Neural cell (in vitro differentiated cells): ENCODE data around the gene DOHH. TPM values are rescaled to one million over a fixed set of nuclear protein-coding genes. Genes with fewer than 3 reads are reported as not detected.

Experiments used
- H2AFZ ChIP-seq: fragments of 200-600, 300-800 bp; sonication (generic), shearing (Covaris generic); 2 replicates; pipeline ENCODE4 v1.6.0; 2014; ENCODE audit warnings: low read depth, mild to moderate bottlenecking, antibody characterized with exemption, low read length, moderate library complexity
- H3F3A ChIP-seq: fragments of 200-600 bp; shearing (Covaris generic); 2 replicates; pipeline ENCODE4 v1.6.1; 2016; ENCODE audit warnings: mild to moderate bottlenecking, moderate library complexity, mixed read lengths, antibody characterized with exemption, low read length; ENCODE audit not compliant: insufficient read depth, poor library complexity, severe bottlenecking
- H3K27ac ChIP-seq: fragments of 200-600, 300-800 bp; sonication (generic), shearing (Covaris generic); 2 replicates; pipeline ENCODE4 v1.5.1; 2014; ENCODE audit warnings: mild to moderate bottlenecking, low read length, moderate library complexity
- H3K27me3 ChIP-seq: fragments of 300-800, 200-600 bp; sonication (generic), shearing (Covaris generic); 2 replicates; pipeline ENCODE4 v1.6.0; 2014; ENCODE audit warnings: mild to moderate bottlenecking, low read depth, low read length, moderate library complexity; ENCODE audit not compliant: insufficient read depth
- H3K36me3 ChIP-seq: fragments of 300-800, 200-600 bp; sonication (generic), shearing (Covaris generic); 2 replicates; pipeline ENCODE4 v1.5.1; 2014; ENCODE audit warnings: mild to moderate bottlenecking, antibody characterized with exemption, low read length, moderate library complexity; ENCODE audit not compliant: insufficient read depth
- H3K4me2 ChIP-seq: fragments of 300-800, 200-600 bp; sonication (generic), shearing (Covaris generic); 2 replicates; pipeline ENCODE4 v1.6.0; 2014; ENCODE audit warnings: mild to moderate bottlenecking, low read length
- H3K4me3 ChIP-seq: fragments of 300-800, 200-600 bp; sonication (generic), shearing (Covaris generic); 2 replicates; pipeline ENCODE4 v1.5.1; 2014; ENCODE audit warnings: mild to moderate bottlenecking, low read length, moderate library complexity
- H3K79me2 ChIP-seq: fragments of 200-600 bp; shearing (Covaris generic); replicated peaks from 2 replicates; pipeline ENCODE4 v1.6.0; 2014; ENCODE audit warnings: mild to moderate bottlenecking, low read length, moderate library complexity; ENCODE audit not compliant: insufficient read depth
- H3K9ac ChIP-seq: fragments of 300-800, 200-600 bp; sonication (generic), shearing (Covaris generic); 2 replicates; pipeline ENCODE4 v1.6.1; 2016; ENCODE audit warnings: mild to moderate bottlenecking, low read length, mixed read lengths
- H3K9me2 ChIP-seq: fragments of 200-600 bp; shearing (Covaris generic); 2 replicates; pipeline ENCODE4 v1.6.1; 2016; ENCODE audit warnings: mild to moderate bottlenecking, low read length, mixed read lengths; ENCODE audit not compliant: insufficient read depth
- H3K9me3 ChIP-seq: fragments of 200-600, 300-800 bp; sonication (generic), shearing (Covaris generic); 2 replicates; pipeline ENCODE4 v1.6.1; 2016; ENCODE audit warnings: mild to moderate bottlenecking, mixed run types, low read length, moderate library complexity, mixed read lengths
- H4K20me1 ChIP-seq: fragments of 200-600 bp; shearing (Covaris generic); 2 replicates; pipeline ENCODE4 v1.6.1; 2016; ENCODE audit warnings: mild to moderate bottlenecking, mixed run types; ENCODE audit not compliant: insufficient read depth
- EP300 ChIP-seq: fragments of 450-650 bp; conservative IDR thresholded peaks from 2 replicates; pipeline ENCODE4 v1.6.1; 2014; ENCODE audit warnings: antibody characterized with exemption, mild to moderate bottlenecking, moderate library complexity; ENCODE audit not compliant: poor library complexity, severe bottlenecking
- EZH2 ChIP-seq: fragments of 200-600, 300-800 bp; shearing (Covaris generic), sonication (generic); IDR thresholded peaks from 2 replicates; pipeline ENCODE4 v1.6.1; 2014; ENCODE audit warnings: antibody characterized with exemption, low read length, borderline replicate concordance, mild to moderate bottlenecking; ENCODE audit not compliant: insufficient read depth, poor library complexity, severe bottlenecking
- MXI1 ChIP-seq: fragments of 450-650 bp; conservative IDR thresholded peaks from 2 replicates; pipeline ENCODE4 v1.6.1; 2014; ENCODE audit warnings: antibody characterized with exemption, mild to moderate bottlenecking; ENCODE audit not compliant: poor library complexity, severe bottlenecking
- POLR2AphosphoS5 ChIP-seq: IDR thresholded peaks from 2 replicates; pipeline ENCODE4 v1.6.1; 2012
- RAD21 ChIP-seq: fragments of 450-650 bp; conservative IDR thresholded peaks from 2 replicates; pipeline ENCODE4 v1.6.1; 2014; ENCODE audit warnings: antibody characterized with exemption, mild to moderate bottlenecking, moderate library complexity
- REST ChIP-seq: IDR thresholded peaks from 2 replicates; pipeline ENCODE4 v1.6.1; 2012; ENCODE audit warnings: borderline replicate concordance
- SMC3 ChIP-seq: fragments of 450-650 bp; conservative IDR thresholded peaks from 2 replicates; pipeline ENCODE4 v1.6.1; 2014; ENCODE audit warnings: antibody characterized with exemption, mild to moderate bottlenecking, moderate library complexity; ENCODE audit not compliant: poor library complexity
- TAF1 ChIP-seq: IDR thresholded peaks from 2 replicates; pipeline ENCODE4 v1.6.1; 2012; ENCODE audit warnings: low read depth
- polyA plus RNA-seq: library from polyadenylated mRNA; depleted of rRNA; stranded (reverse); fragments of >200 nt; gene quantifications from 2 replicates; pipeline ENCODE4 v1.2.3, GENCODE V29; 2014
- TF ChIP-seq, protein P1 (sequence below): fragments of 450-650 bp; IDR thresholded peaks from 2 replicates; pipeline ENCODE4 v1.5.1; 2014; ENCODE audit warnings: antibody characterized with exemption, mild to moderate bottlenecking, moderate library complexity; ENCODE audit not compliant: poor library complexity, severe bottlenecking

DOHH gene
- polyA plus RNA-seq, 1 donor from 2014 or later = 20.3 TPM

DNA sequence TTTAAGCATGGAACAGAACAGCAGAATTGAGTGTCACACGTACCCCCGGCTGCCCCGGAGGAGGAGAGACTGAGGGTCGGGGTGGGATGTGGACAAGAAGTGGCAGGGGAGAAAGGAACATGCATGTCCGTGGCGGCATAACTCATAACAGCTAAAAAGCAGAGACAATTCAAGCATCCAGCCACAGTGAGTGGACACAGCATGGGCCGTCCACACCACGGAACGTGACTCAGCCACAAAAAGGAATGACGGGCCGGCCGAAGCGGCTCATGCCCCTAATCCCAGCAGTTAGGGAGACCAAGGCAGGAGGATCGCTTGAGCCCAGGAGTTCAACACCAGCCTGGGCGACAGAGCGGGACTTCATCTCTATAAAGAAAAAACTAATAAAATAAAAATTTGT lies 7.6 kb downstream of the DOHH start:
- Histone ChIP-seq H3K9me2 (no peaks in the 10 kb centered on the region), H4K20me1 (no peaks in the 10 kb centered on the region), H3K4me2 (no peak overlapping the region), H3K27ac (no peak overlapping the region), H3K36me3 (no peaks in the 10 kb centered on the region), H3K9me3 (no peaks in the 10 kb centered on the region), H2AFZ (no peak overlapping the region), H3F3A (no peaks in the 10 kb centered on the region), H3K79me2 (peaks cover under 1% of the 10 kb centered on the region), H3K9ac (no peak overlapping the region), H3K27me3 (no peaks in the 10 kb centered on the region), H3K4me3 (no peak overlapping the region)
- no peak for TF ChIP-seq MXI1
- TF ChIP-seq, protein P1, sequence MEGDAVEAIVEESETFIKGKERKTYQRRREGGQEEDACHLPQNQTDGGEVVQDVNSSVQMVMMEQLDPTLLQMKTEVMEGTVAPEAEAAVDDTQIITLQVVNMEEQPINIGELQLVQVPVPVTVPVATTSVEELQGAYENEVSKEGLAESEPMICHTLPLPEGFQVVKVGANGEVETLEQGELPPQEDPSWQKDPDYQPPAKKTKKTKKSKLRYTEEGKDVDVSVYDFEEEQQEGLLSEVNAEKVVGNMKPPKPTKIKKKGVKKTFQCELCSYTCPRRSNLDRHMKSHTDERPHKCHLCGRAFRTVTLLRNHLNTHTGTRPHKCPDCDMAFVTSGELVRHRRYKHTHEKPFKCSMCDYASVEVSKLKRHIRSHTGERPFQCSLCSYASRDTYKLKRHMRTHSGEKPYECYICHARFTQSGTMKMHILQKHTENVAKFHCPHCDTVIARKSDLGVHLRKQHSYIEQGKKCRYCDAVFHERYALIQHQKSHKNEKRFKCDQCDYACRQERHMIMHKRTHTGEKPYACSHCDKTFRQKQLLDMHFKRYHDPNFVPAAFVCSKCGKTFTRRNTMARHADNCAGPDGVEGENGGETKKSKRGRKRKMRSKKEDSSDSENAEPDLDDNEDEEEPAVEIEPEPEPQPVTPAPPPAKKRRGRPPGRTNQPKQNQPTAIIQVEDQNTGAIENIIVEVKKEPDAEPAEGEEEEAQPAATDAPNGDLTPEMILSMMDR = no peak
- TF ChIP-seq REST = no peak
- no peak for TF ChIP-seq POLR2AphosphoS5
- no peak for TF ChIP-seq TAF1
- no peak for TF ChIP-seq SMC3
- no peak for TF ChIP-seq EP300
- no peak for TF ChIP-seq EZH2
- no peak for TF ChIP-seq RAD21

DNA sequence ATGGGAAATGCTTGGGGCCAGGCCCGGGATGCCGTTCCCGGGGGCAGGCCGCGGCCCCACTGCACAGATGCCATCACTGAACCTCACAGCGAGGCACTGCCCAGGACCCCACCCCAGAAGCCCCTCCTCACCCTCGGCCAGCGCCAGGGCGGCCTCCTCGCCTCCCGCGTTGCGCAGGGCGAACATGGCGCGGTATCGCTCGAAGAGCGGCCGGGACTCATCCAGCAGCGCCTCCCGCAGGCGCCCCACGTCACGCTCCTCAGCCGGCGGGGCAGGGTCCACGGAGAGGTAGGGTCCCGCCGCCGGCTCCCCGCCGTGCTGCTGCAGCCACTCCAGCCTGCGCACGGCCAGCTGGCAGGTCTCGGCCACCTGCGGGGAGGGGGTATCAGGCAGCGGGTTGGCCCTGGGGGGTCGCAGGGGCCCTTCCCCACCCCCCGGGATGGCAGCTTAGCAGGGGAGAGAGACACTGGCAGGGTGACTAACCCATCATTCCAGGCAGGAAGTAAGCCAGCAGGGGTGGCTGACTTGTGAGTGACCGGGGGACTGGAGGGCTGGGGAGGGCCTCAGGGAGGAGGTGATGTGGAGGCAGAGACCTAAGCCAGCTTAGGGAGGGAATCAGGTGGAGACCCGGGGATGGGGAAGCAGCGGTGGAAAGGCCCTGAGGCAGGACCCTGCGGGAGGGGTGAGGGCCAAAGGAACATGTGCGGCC lies 8.2 kb downstream of the DOHH start:
- H3K36me3 ChIP-seq = no peaks in the 10 kb centered on the region
- no peak overlapping the region for H3K4me3 ChIP-seq
- no peak overlapping the region for H2AFZ ChIP-seq
- H3K79me2 ChIP-seq = no peaks in the 10 kb centered on the region
- no peak overlapping the region for H3K27ac ChIP-seq
- H3K27me3 ChIP-seq = no peaks in the 10 kb centered on the region
- TF ChIP-seq MXI1 (no peak), TAF1 (no peak), EZH2 (no peak), REST (no peak), SMC3 (no peak), EP300 (no peak), RAD21 (no peak), POLR2AphosphoS5 (no peak)
- TF ChIP-seq, protein P1 = no peak
- no peak overlapping the region for H3K4me2 ChIP-seq
- H3K9me2 ChIP-seq = no peaks in the 10 kb centered on the region
- H4K20me1 ChIP-seq = no peaks in the 10 kb centered on the region
- no peaks in the 10 kb centered on the region for H3F3A ChIP-seq
- no peak overlapping the region for H3K9ac ChIP-seq
- no peaks in the 10 kb centered on the region for H3K9me3 ChIP-seq
